Mesendoderm (in vitro differentiated cells): ENCODE data around the gene ADARB1.

Experiments used
- DNase-seq: peaks from one replicate; pipeline ENCODE4 v3.0.0; 2013
- H2AK5ac ChIP-seq: 2 replicates; pipeline ENCODE4 v1.6.1; 2013; ENCODE audit warnings: low read length, inconsistent platforms
- H2BK120ac ChIP-seq: 2 replicates; pipeline ENCODE4 v1.6.1; 2013; ENCODE audit warnings: low read depth, mild to moderate bottlenecking, low read length, moderate library complexity, mixed read lengths
- H2BK15ac ChIP-seq: replicated peaks from 2 replicates; pipeline ENCODE4 v1.6.1; 2013; ENCODE audit warnings: low read depth, mild to moderate bottlenecking, moderate library complexity
- H2BK5ac ChIP-seq: 2 replicates; pipeline ENCODE4 v1.6.1; 2013; ENCODE audit warnings: low read length, inconsistent platforms
- H3K18ac ChIP-seq: 2 replicates; pipeline ENCODE4 v1.6.1; 2013; ENCODE audit warnings: mild to moderate bottlenecking, low read length, mixed read lengths
- H3K23ac ChIP-seq: one replicate; pipeline ENCODE4 v1.6.1; 2013; ENCODE audit warnings: low read length
- H3K27ac ChIP-seq: 2 replicates; pipeline ENCODE4 v1.5.1; 2013; ENCODE audit warnings: low read depth, mild to moderate bottlenecking, inconsistent platforms, low read length, moderate library complexity
- H3K27me3 ChIP-seq: 2 replicates; pipeline ENCODE4 v1.6.1; 2013; ENCODE audit warnings: low read length, control low read depth, mild to moderate bottlenecking, inconsistent platforms; ENCODE audit not compliant: insufficient read depth, poor library complexity
- H3K36me3 ChIP-seq: 2 replicates; pipeline ENCODE4 v1.6.1; 2013; ENCODE audit warnings: low read length, inconsistent platforms; ENCODE audit not compliant: control insufficient read depth, insufficient read depth
- H3K4ac ChIP-seq: one replicate; pipeline ENCODE4 v1.6.1; 2013; ENCODE audit warnings: low read depth, mild to moderate bottlenecking, low read length, moderate library complexity
- H3K4me1 ChIP-seq: 2 replicates; pipeline ENCODE4 v1.6.1; 2013; ENCODE audit warnings: low read depth, low read length, inconsistent platforms; ENCODE audit not compliant: control insufficient read depth
- H3K4me2 ChIP-seq: 2 replicates; pipeline ENCODE4 v1.6.1; 2013; ENCODE audit warnings: low read length
- H3K4me3 ChIP-seq: 2 replicates; pipeline ENCODE4 v1.5.1; 2013; ENCODE audit warnings: mild to moderate bottlenecking, low read length
- H3K56ac ChIP-seq: one replicate; pipeline ENCODE4 v1.6.1; 2013; ENCODE audit warnings: low read length
- H3K79me1 ChIP-seq: 2 replicates; pipeline ENCODE4 v1.6.1; 2013; ENCODE audit warnings: low read length, inconsistent platforms
- H3K79me2 ChIP-seq: 2 replicates; pipeline ENCODE4 v1.6.1; 2013; ENCODE audit warnings: mild to moderate bottlenecking, low read length; ENCODE audit not compliant: control insufficient read depth, insufficient read depth
- H3K9ac ChIP-seq: 2 replicates; pipeline ENCODE4 v1.6.1; 2013; ENCODE audit warnings: low read length, inconsistent platforms
- H4K5ac ChIP-seq: one replicate; pipeline ENCODE4 v1.6.1; 2013; ENCODE audit warnings: low read length
- H4K8ac ChIP-seq: one replicate; pipeline ENCODE4 v1.6.1; 2013; ENCODE audit warnings: low read depth, mild to moderate bottlenecking, control low read depth, low read length, moderate library complexity
- WGBS: extraction: QIAGEN DNeasy Blood & Tissue Kit; methylation state at CpG from one replicate; pipeline ENCODE4 v1.1.7; 2013; ENCODE audit warnings: low lambda C conversion rate, missing lambda C conversion rate; ENCODE audit not compliant: insufficient coverage; ENCODE audit errors: extremely low coverage; 5-methylcytosine and 5-hydroxymethylcytosine counted together

Gene ADARB1

DNA sequence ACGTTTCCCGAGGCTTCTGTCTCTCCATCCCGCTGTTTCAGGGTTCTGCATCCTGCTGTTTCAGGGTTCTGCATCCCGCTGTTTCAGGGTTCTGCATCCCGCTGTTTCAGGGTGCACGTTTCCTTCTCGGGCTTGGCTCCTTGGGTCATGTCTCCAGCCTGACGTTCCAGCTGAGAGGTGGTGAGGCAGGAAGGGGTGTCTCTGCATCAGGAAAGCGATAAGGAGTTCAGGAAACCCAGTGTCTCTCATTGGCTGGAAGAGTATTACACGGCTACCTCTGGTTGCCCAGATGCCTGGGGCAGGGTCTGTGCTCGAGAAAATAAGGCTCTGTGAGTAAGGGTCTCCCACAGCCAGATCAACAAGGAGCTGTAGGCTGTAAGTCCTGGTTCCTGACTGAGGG is 21.1 kb downstream of the ADARB1 start:
- Histone ChIP-seq H2AK5ac (no peak overlapping the region), H3K18ac (no peak overlapping the region), H3K27ac (no peak overlapping the region), H3K23ac (no peak overlapping the region), H3K27me3 (no peaks in the 10 kb centered on the region), H3K4me2 (no peak overlapping the region), H3K56ac (no peak overlapping the region), H2BK15ac (no peak overlapping the region), H3K79me1 (peaks cover 3% of the 10 kb centered on the region), H2BK120ac (no peak overlapping the region), H4K8ac (no peak overlapping the region), H4K5ac (no peak overlapping the region), H3K4me3 (no peak overlapping the region), H3K4me1 (peaks cover 5% of the 10 kb centered on the region), H3K4ac (no peak overlapping the region), H2BK5ac (no peak overlapping the region), H3K36me3 (no peaks in the 10 kb centered on the region), H3K9ac (no peak overlapping the region), H3K79me2 (no peaks in the 10 kb centered on the region)
- DNase-seq: no peak
- no CpG with 5 or more reads among the region's 11 CpGs for WGBS

GRCh38 chr21:45096217-45096616 is 21.8 kb downstream of the ADARB1 start:
- DNase-seq: peak; percentile 39
- WGBS: no CpG with 5 or more reads among the region's 5 CpGs
- H3K4me1 ChIP-seq: peaks cover 5% of the 10 kb centered on the region
- no peak overlapping the region for H4K5ac ChIP-seq
- peak overlapping the region; percentile 30 for H3K56ac ChIP-seq
- H3K79me1 ChIP-seq: peaks cover 3% of the 10 kb centered on the region
- H3K4me3 ChIP-seq: no peak overlapping the region
- no peak overlapping the region for H2BK5ac ChIP-seq
- H3K27ac ChIP-seq: no peak overlapping the region
- no peak overlapping the region for H3K18ac ChIP-seq
- no peak overlapping the region for H3K23ac ChIP-seq
- H3K4me2 ChIP-seq: no peak overlapping the region
- no peaks in the 10 kb centered on the region for H3K27me3 ChIP-seq
- no peak overlapping the region for H2AK5ac ChIP-seq
- H3K4ac ChIP-seq: no peak overlapping the region
- H2BK120ac ChIP-seq: no peak overlapping the region
- no peak overlapping the region for H3K9ac ChIP-seq
- no peaks in the 10 kb centered on the region for H3K36me3 ChIP-seq
- H2BK15ac ChIP-seq: no peak overlapping the region
- no peak overlapping the region for H4K8ac ChIP-seq
- no peaks in the 10 kb centered on the region for H3K79me2 ChIP-seq

GRCh38 chr21:45097827-45098387 is 23.5 kb downstream of the ADARB1 start:
- Histone ChIP-seq H3K79me2 (no peaks in the 10 kb centered on the region), H3K4me1 (peaks cover 6% of the 10 kb centered on the region), H2BK120ac (no peak overlapping the region), H2BK5ac (no peak overlapping the region), H3K18ac (no peak overlapping the region), H4K5ac (no peak overlapping the region), H3K79me1 (peaks cover 1% of the 10 kb centered on the region), H4K8ac (no peak overlapping the region), H3K4ac (no peak overlapping the region), H2BK15ac (no peak overlapping the region), H3K27ac (no peak overlapping the region), H3K9ac (no peak overlapping the region), H3K23ac (no peak overlapping the region), H3K56ac (no peak overlapping the region), H2AK5ac (no peak overlapping the region), H3K4me3 (no peak overlapping the region), H3K36me3 (no peaks in the 10 kb centered on the region), H3K27me3 (no peaks in the 10 kb centered on the region), H3K4me2 (no peak overlapping the region)
- WGBS: no CpG with 5 or more reads among the region's 12 CpGs
- DNase-seq: no peak

DNA sequence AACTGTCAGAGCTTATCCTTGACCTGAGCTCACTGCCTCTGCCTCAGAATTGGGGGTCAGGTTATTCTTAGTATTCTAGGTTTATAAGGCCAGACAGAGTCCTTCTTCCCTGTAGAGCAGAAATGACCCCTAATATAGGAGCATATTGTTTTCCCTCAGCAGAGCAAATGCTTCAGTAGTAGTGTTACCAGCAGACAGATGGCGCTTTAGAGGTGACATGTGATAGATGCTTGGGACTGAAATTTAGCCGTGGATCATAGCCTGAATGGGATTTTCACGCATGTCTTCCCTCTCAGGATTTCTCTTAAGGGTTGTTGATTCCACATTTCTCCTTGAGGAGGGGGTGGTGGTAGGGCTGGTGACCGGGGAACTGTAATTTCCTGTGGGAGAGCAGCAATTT is 24.5 kb downstream of the ADARB1 start:
- H2BK15ac ChIP-seq: no peak overlapping the region

DNA sequence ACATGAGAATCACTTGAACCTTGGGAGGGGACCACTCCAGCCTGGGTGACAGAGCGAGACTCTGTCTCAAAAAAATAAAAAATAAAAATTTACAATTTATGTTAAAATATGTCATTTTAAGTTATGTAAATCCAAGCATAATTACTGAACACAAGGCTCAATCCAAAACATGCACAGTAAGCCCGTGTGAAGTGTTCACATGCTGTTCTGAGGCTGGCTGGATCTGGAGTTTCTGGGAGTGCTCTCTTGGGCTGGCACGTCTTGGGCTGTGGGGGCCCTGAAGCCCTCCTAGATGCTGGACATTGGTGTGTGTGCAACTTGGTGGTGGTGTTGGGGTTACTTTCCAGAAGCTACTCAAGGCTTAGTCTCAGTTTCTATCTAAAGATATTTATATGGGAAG is 25.2 kb downstream of the ADARB1 start:
- Histone ChIP-seq H3K4ac (no peak overlapping the region), H3K79me1 (peaks cover 3% of the 10 kb centered on the region), H3K56ac (no peak overlapping the region), H4K8ac (no peak overlapping the region), H3K18ac (no peak overlapping the region), H3K4me3 (no peak overlapping the region), H3K36me3 (no peaks in the 10 kb centered on the region), H2AK5ac (no peak overlapping the region), H3K27ac (no peak overlapping the region), H2BK15ac (no peak overlapping the region), H3K9ac (no peak overlapping the region), H3K4me1 (peaks cover 4% of the 10 kb centered on the region), H3K4me2 (no peak overlapping the region), H3K23ac (no peak overlapping the region), H3K27me3 (no peaks in the 10 kb centered on the region), H3K79me2 (no peaks in the 10 kb centered on the region), H2BK5ac (no peak overlapping the region), H4K5ac (no peak overlapping the region), H2BK120ac (no peak overlapping the region)
- DNase-seq: no peak
- WGBS: no CpG with 5 or more reads among the region's 3 CpGs

More for the DNA sequence above, 24.5 kb downstream of the ADARB1 start:
- no peak overlapping the region for H4K8ac ChIP-seq
- DNase-seq: peak; percentile 40
- H2BK120ac ChIP-seq: no peak overlapping the region
- H3K79me1 ChIP-seq: peaks cover 1% of the 10 kb centered on the region
- no peak overlapping the region for H3K56ac ChIP-seq
- H3K4me1 ChIP-seq: peaks cover 4% of the 10 kb centered on the region
- WGBS: no CpG with 5 or more reads among the region's 4 CpGs
- no peak overlapping the region for H3K23ac ChIP-seq
- no peak overlapping the region for H2BK5ac ChIP-seq
- H3K9ac ChIP-seq: no peak overlapping the region
- no peak overlapping the region for H3K4ac ChIP-seq
- H3K36me3 ChIP-seq: no peaks in the 10 kb centered on the region
- H3K4me2 ChIP-seq: no peak overlapping the region
- H3K27ac ChIP-seq: no peak overlapping the region
- H4K5ac ChIP-seq: no peak overlapping the region
- H3K18ac ChIP-seq: no peak overlapping the region
- no peak overlapping the region for H2AK5ac ChIP-seq
- H3K27me3 ChIP-seq: no peaks in the 10 kb centered on the region
- H3K79me2 ChIP-seq: no peaks in the 10 kb centered on the region
- H3K4me3 ChIP-seq: no peak overlapping the region

GRCh38 chr21:45100866-45101265 is 26.5 kb downstream of the ADARB1 start:
- no peak for DNase-seq
- no peak overlapping the region for H4K8ac ChIP-seq
- H3K4me3 ChIP-seq: no peak overlapping the region
- H3K4ac ChIP-seq: no peak overlapping the region
- no peak overlapping the region for H2BK120ac ChIP-seq
- H3K79me1 ChIP-seq: peaks cover 3% of the 10 kb centered on the region
- H3K9ac ChIP-seq: no peak overlapping the region
- no peaks in the 10 kb centered on the region for H3K36me3 ChIP-seq
- H3K18ac ChIP-seq: no peak overlapping the region
- H3K79me2 ChIP-seq: no peaks in the 10 kb centered on the region
- H2BK5ac ChIP-seq: no peak overlapping the region
- H3K27me3 ChIP-seq: no peaks in the 10 kb centered on the region
- no peak overlapping the region for H3K27ac ChIP-seq
- WGBS: no CpG with 5 or more reads among the region's 40 CpGs
- H3K56ac ChIP-seq: no peak overlapping the region
- H4K5ac ChIP-seq: no peak overlapping the region
- peaks cover 3% of the 10 kb centered on the region for H3K4me1 ChIP-seq
- no peak overlapping the region for H3K23ac ChIP-seq
- no peak overlapping the region for H3K4me2 ChIP-seq
- no peak overlapping the region for H2AK5ac ChIP-seq
- H2BK15ac ChIP-seq: no peak overlapping the region
